ENCODE measurements around the gene RFTN1. TPM values are rescaled to one million over a fixed set of nuclear protein-coding genes. Genes with fewer than 3 reads are reported as not detected.

Gene RFTN1
- total RNA-seq, 1 experiment from 2014 or later = 4.5 TPM

DNA sequence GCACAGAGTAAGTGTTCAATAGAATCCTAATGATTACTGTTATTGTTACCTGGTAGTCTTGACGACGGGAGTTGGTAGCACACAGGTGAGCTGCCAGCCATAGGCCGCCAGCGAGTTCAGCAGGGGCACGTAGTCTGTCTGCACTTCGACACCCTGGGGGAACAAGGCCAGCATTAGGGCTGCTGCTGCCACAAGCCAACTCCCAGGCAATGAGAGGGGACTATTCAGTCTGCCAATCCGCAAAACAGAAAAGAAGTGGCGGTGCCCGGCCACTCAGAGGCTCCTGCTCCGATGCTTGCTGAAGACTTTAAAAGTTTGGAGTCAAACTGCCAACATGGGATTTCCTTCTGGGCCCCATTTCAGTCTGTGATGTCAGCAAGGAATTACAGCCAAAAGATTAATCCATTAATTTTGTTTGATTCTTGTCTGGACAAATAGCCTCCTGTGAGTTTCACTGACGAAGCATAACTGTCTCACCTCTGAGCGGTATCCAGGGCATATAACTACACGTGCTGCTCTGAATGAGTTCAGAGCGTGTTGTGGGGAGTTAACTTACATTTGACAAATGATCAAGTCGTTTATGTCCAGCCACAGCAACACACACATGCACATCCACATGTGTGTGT is 186.7 kb downstream of the RFTN1 start:
- no peak overlapping the region for H3K27ac Mint-ChIP-seq (ENCODE audit: low read depth, unreplicated experiment)
- no peaks in the 10 kb centered on the region for H3K27me3 Mint-ChIP-seq (ENCODE audit: insufficient read depth, unreplicated experiment)
- H3K36me3 Mint-ChIP-seq (ENCODE audit: insufficient read depth, unreplicated experiment) = no peaks in the 10 kb centered on the region
- H3K4me1 Mint-ChIP-seq (ENCODE audit: insufficient read depth, unreplicated experiment) = no peaks in the 10 kb centered on the region
- intact Hi-C loops (cut with micrococcal nuclease) = no loop called here
- BruUV-seq (replicated peaks) = no TSS peak
- POLR2A ChIA-PET = no interaction called here
- no peak for DNase-seq (ENCODE audit: unreplicated experiment)
- TF ChIP-seq, protein P1, sequence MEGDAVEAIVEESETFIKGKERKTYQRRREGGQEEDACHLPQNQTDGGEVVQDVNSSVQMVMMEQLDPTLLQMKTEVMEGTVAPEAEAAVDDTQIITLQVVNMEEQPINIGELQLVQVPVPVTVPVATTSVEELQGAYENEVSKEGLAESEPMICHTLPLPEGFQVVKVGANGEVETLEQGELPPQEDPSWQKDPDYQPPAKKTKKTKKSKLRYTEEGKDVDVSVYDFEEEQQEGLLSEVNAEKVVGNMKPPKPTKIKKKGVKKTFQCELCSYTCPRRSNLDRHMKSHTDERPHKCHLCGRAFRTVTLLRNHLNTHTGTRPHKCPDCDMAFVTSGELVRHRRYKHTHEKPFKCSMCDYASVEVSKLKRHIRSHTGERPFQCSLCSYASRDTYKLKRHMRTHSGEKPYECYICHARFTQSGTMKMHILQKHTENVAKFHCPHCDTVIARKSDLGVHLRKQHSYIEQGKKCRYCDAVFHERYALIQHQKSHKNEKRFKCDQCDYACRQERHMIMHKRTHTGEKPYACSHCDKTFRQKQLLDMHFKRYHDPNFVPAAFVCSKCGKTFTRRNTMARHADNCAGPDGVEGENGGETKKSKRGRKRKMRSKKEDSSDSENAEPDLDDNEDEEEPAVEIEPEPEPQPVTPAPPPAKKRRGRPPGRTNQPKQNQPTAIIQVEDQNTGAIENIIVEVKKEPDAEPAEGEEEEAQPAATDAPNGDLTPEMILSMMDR (IDR thresholded peaks at IDR 0.05; ENCODE audit: unreplicated experiment) = no peak
- CTCF ChIA-PET = interaction anchor here (0.6 kb wide), 1 partner anchor 23 kb away, joined by 3 read pairs; no protein-coding TSS in a partner anchor
- H3K4me3 Mint-ChIP-seq (ENCODE audit: unreplicated experiment) = no peak overlapping the region
- peaks cover 7% of the 10 kb centered on the region for H3K9me3 Mint-ChIP-seq (ENCODE audit: unreplicated experiment)

DNA sequence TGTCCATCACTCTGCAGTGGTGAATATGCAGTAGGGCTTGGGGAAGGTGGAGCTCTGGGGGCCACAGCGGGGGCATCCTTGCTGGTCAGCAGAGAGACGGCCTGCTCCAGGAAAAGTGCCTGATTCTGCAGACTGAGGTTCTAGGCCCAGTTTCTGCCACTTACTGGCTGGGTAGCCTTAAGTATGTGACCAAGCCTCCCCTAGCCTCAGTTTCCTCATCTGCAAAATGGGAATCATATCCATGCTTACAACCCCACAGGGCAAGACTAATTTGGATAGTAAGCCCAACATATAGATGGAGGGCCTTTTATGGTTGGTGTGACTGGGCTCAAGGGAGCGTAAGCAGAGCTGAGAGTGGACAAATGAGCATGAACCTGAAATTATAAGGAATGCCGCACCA is 187.6 kb downstream of the RFTN1 start:
- H3K27ac Mint-ChIP-seq (ENCODE audit: low read depth, unreplicated experiment) = no peak overlapping the region
- CTCF ChIA-PET = no interaction called here
- no peaks in the 10 kb centered on the region for H3K36me3 Mint-ChIP-seq (ENCODE audit: insufficient read depth, unreplicated experiment)
- TF ChIP-seq, protein P1 (IDR thresholded peaks at IDR 0.05; ENCODE audit: unreplicated experiment) = no peak
- H3K4me3 Mint-ChIP-seq (ENCODE audit: unreplicated experiment) = no peak overlapping the region
- intact Hi-C loops (cut with micrococcal nuclease) = no loop called here
- POLR2A ChIA-PET = no interaction called here
- DNase-seq (ENCODE audit: unreplicated experiment) = no peak
- no TSS peak for BruUV-seq (replicated peaks)
- H3K4me1 Mint-ChIP-seq (ENCODE audit: insufficient read depth, unreplicated experiment) = no peaks in the 10 kb centered on the region
- no peaks in the 10 kb centered on the region for H3K9me3 Mint-ChIP-seq (ENCODE audit: unreplicated experiment)
- H3K27me3 Mint-ChIP-seq (ENCODE audit: insufficient read depth, unreplicated experiment) = no peaks in the 10 kb centered on the region

DNA sequence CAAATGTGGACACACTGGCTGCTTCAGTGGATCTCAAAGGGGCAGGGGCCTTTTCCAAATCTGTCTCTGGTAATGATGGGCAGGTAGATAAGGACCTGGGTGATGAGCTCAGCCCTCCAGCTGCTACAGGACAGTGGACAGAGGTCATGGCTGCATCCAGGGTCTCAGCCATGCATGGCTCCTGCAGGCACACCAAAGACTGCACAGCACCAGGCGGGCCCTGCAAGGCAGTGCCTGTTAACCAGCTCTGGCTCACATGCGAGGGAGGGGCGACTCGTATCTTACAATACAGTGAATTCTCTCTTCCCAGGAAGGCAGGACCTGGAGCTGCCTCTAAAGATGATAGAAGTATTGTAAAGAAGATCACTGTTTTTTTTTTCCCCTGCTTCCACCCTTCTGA is 189.8 kb downstream of the RFTN1 start:
- H3K4me1 Mint-ChIP-seq (ENCODE audit: insufficient read depth, unreplicated experiment) = no peaks in the 10 kb centered on the region
- H3K36me3 Mint-ChIP-seq (ENCODE audit: insufficient read depth, unreplicated experiment) = no peaks in the 10 kb centered on the region
- H3K4me3 Mint-ChIP-seq (ENCODE audit: unreplicated experiment) = no peak overlapping the region
- BruUV-seq (replicated peaks) = no TSS peak
- H3K27me3 Mint-ChIP-seq (ENCODE audit: insufficient read depth, unreplicated experiment) = no peaks in the 10 kb centered on the region
- TF ChIP-seq, protein P1 (IDR thresholded peaks at IDR 0.05; ENCODE audit: unreplicated experiment) = no peak
- DNase-seq (ENCODE audit: unreplicated experiment) = no peak
- ChIA-PET CTCF (interaction anchor here (0.7 kb wide), 1 partner anchor 13 kb away, joined by 3 read pairs; no protein-coding TSS in a partner anchor), POLR2A (interaction anchor here (0.7 kb wide), 1 partner anchor 213 kb away, joined by 3 read pairs; no protein-coding TSS in a partner anchor)
- intact Hi-C loops (cut with micrococcal nuclease) = no loop called here
- no peaks in the 10 kb centered on the region for H3K9me3 Mint-ChIP-seq (ENCODE audit: unreplicated experiment)
- no peak overlapping the region for H3K27ac Mint-ChIP-seq (ENCODE audit: low read depth, unreplicated experiment)

DNA sequence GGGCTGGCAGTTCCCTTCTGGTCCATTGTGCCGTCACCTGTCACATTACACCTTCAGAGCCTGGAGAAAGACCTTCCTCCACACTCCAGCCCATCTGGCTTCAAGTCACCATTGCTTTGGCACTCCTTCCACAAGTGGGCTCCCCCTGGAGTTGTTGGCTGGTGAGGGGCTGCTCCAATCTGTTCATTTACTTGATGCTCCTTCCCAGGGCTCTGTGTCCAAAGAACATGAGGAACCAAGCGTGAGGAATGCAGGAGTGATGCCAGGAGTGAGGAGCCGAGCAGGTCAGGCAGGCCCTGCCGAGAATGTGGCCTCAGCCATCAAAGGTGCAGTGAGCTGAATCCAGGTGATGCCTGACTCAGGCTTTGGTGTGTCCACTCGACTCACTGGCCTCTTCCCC is 191.3 kb downstream of the RFTN1 start:
- TF ChIP-seq, protein P1 (IDR thresholded peaks at IDR 0.05; ENCODE audit: unreplicated experiment) = no peak
- no peak overlapping the region for H3K27ac Mint-ChIP-seq (ENCODE audit: low read depth, unreplicated experiment)
- ChIA-PET POLR2A (no interaction called here), CTCF (no interaction called here)
- no peaks in the 10 kb centered on the region for H3K36me3 Mint-ChIP-seq (ENCODE audit: insufficient read depth, unreplicated experiment)
- DNase-seq (ENCODE audit: unreplicated experiment) = no peak
- BruUV-seq (replicated peaks) = no TSS peak
- no peaks in the 10 kb centered on the region for H3K27me3 Mint-ChIP-seq (ENCODE audit: insufficient read depth, unreplicated experiment)
- H3K4me1 Mint-ChIP-seq (ENCODE audit: insufficient read depth, unreplicated experiment) = no peaks in the 10 kb centered on the region
- no peaks in the 10 kb centered on the region for H3K9me3 Mint-ChIP-seq (ENCODE audit: unreplicated experiment)
- no peak overlapping the region for H3K4me3 Mint-ChIP-seq (ENCODE audit: unreplicated experiment)
- intact Hi-C loops (cut with micrococcal nuclease) = no loop called here
